Measurements from ENCODE around the gene ZNF174. TPM values are rescaled to one million over a fixed set of nuclear protein-coding genes. Genes with fewer than 3 reads are reported as not detected.

ZNF174 gene
- total RNA-seq, 1 experiment from 2014 or later, result 10.8 TPM

- Histone ChIP-seq H3K14ac (ENCODE audit: insufficient read depth, low read length) (no peak overlapping the region), H3K18ac (ENCODE audit: insufficient read length, low read depth, low read length) (no peak overlapping the region), H2BK20ac (ENCODE audit: low read depth, low read length, poor library complexity, severe bottlenecking) (no peak overlapping the region), H3K4ac (ENCODE audit: low read depth, low read length) (no peak overlapping the region), H3K27ac (ENCODE audit: insufficient read length, low read depth, low read length) (no peak overlapping the region), H3K9me3 (ENCODE audit: control insufficient read depth, low read depth, low read length) (peaks cover 50% of the 10 kb centered on the region), H3K4me2 (ENCODE audit: insufficient read depth, insufficient read length, low read length) (no peak overlapping the region), H3K79me1 (ENCODE audit: insufficient read depth, low read depth, low read length, poor library complexity, severe bottlenecking) (no peaks in the 10 kb centered on the region), H3T11ph (ENCODE audit: low read length) (no peak overlapping the region), H2BK15ac (ENCODE audit: low read depth, low read length) (no peak overlapping the region), H4K8ac (replicated peaks; ENCODE audit: insufficient read length, low read depth, low read length) (no peak overlapping the region), H4K20me1 (ENCODE audit: control insufficient read depth, insufficient read depth, insufficient read length) (no peaks in the 10 kb centered on the region), H3K23ac (ENCODE audit: insufficient read length, low read depth, low read length) (no peak overlapping the region), H2AFZ (ENCODE audit: low read length) (no peak overlapping the region), H3K27me3 (ENCODE audit: insufficient read depth, low read length) (no peaks in the 10 kb centered on the region), H2BK5ac (ENCODE audit: insufficient read length, low read length) (no peak overlapping the region), H3K56ac (ENCODE audit: insufficient read length, low read depth, low read length) (no peak overlapping the region), H3K9ac (ENCODE audit: extremely low read depth, insufficient read length, low read length) (no peak overlapping the region), H4K91ac (ENCODE audit: insufficient read length, low read depth, low read length) (no peak overlapping the region), H3K23me2 (ENCODE audit: insufficient read length, low read depth, low read length, poor library complexity, severe bottlenecking) (no peaks in the 10 kb centered on the region), H4K5ac (ENCODE audit: insufficient read length, low read depth, low read length) (no peak overlapping the region), H3K4me1 (ENCODE audit: insufficient read depth, low read length) (no peaks in the 10 kb centered on the region), H3K79me2 (ENCODE audit: insufficient read depth, low read length) (no peaks in the 10 kb centered on the region), H2BK12ac (ENCODE audit: insufficient read length, low read depth, low read length) (no peak overlapping the region), H2BK120ac (ENCODE audit: low read depth, low read length, poor library complexity, severe bottlenecking) (no peak overlapping the region), H2AK5ac (ENCODE audit: insufficient read length, low read length) (no peak overlapping the region)
- Mint-ChIP-seq H3K4me1 (no peaks in the 10 kb centered on the region), H3K36me3 (ENCODE audit: insufficient read depth in 1 of 3, low read depth in 3 of 3) (peaks cover 32 to 39% (median 36%) of the 10 kb centered on the region in 3 experiments), H3K27me3 (ENCODE audit: low read depth) (peaks cover 5% of the 10 kb centered on the region), H3K4me3 (no peak overlapping the region; a peak in 1 of 5 replicates), H3K27ac (no peak overlapping the region), H3K9me3 (peaks cover 82 to 87% of the 10 kb centered on the region in 2 experiments)
- no peak for DNase-seq
- WGBS (ENCODE audit: extremely low coverage, insufficient read length, low lambda C conversion rate), result no CpG with 5 or more reads among the region's 29 CpGs
- TF ChIP-seq CTCF (conservative IDR thresholded peaks at IDR 0.05), result no peak
These were observed 12.8 kb downstream of the ZNF174 start for GRCh38 chr16:3413730-3414379.
